HepG2 (cell line): Measurements from ENCODE around the gene MBD4. TPM values are rescaled to one million over a fixed set of nuclear protein-coding genes. Genes with fewer than 3 reads are reported as not detected.

Experiments
- ERF ChIP-seq: IDR thresholded peaks from 2 replicates; pipeline ENCODE4 v1.6.1; 2018; ENCODE audit warnings: missing biosample characterization, missing genetic modification reagents
- HOXA3 ChIP-seq: sonication (generic); formaldehyde crosslinking; IDR thresholded peaks from 2 replicates; pipeline ENCODE4 v1.5.0; 2020; ENCODE audit warnings: missing genetic modification reagents
- KMT2B ChIP-seq: IDR thresholded peaks from 2 replicates; pipeline ENCODE4 v1.6.1; 2016; ENCODE audit warnings: missing genetic modification reagents, missing compliant biosample characterization
- MZF1 ChIP-seq: sonication (generic); formaldehyde crosslinking; IDR thresholded peaks from 2 replicates; pipeline ENCODE4 v1.8.1; 2023; ENCODE audit warnings: mild to moderate bottlenecking, missing genetic modification reagents, borderline replicate concordance
- POGZ ChIP-seq: sonication (generic); formaldehyde crosslinking; IDR thresholded peaks from 2 replicates; pipeline ENCODE4 v1.4.0; 2020; ENCODE audit warnings: mild to moderate bottlenecking, missing genetic modification reagents
- RNF219 ChIP-seq: sonication (generic); formaldehyde crosslinking; IDR thresholded peaks from 2 replicates; pipeline ENCODE4 v1.5.0; 2020; ENCODE audit warnings: mild to moderate bottlenecking, missing genetic modification reagents
- SMAD3 ChIP-seq: sonication (generic); formaldehyde crosslinking; IDR thresholded peaks from 2 replicates; pipeline ENCODE4 v1.4.0; 2020; ENCODE audit warnings: missing genetic modification reagents
- ZFYVE20 ChIP-seq: sonication (generic); formaldehyde crosslinking; IDR thresholded peaks from 2 replicates; pipeline ENCODE4 v1.8.0; 2023; ENCODE audit warnings: low read depth, mild to moderate bottlenecking, moderate library complexity, missing genetic modification reagents, borderline replicate concordance
- ZMYM2 ChIP-seq: sonication (generic); formaldehyde crosslinking; IDR thresholded peaks from 2 replicates; pipeline ENCODE4 v1.8.0; 2022; ENCODE audit warnings: mild to moderate bottlenecking, missing genetic modification reagents
- ZNF33B ChIP-seq: sonication (generic); formaldehyde crosslinking; IDR thresholded peaks from 2 replicates; pipeline ENCODE4 v1.5.1; 2020; ENCODE audit warnings: mild to moderate bottlenecking, missing genetic modification reagents
- ZNF431 ChIP-seq: sonication (generic); formaldehyde crosslinking; IDR thresholded peaks from 2 replicates; pipeline ENCODE4 v1.9.0; 2022; ENCODE audit warnings: missing genetic modification reagents, low read depth, mild to moderate bottlenecking, borderline replicate concordance
- ZNF672 ChIP-seq: sonication (generic); formaldehyde crosslinking; IDR thresholded peaks from 2 replicates; pipeline ENCODE4 v1.8.1; 2022; ENCODE audit warnings: missing genetic modification reagents
- ZNF747 ChIP-seq: sonication (generic); formaldehyde crosslinking; IDR thresholded peaks from 2 replicates; pipeline ENCODE4 v1.8.1; 2023; ENCODE audit warnings: missing genetic modification reagents, mild to moderate bottlenecking, borderline replicate concordance
- polyA plus RNA-seq, 8 experiments: library from polyadenylated mRNA; depleted of rRNA in 3 of 8; stranded (reverse) in 7 of 8; unstranded in 1 of 8; fragments of >200 nt; fragmentation: Illumina TruSeq in 4 of 8; extraction: Trizol in 4 of 8; gene quantifications; 2 replicates each; pipeline versions ENCODE4 v1.2.1 to v1.2.3, GENCODE V29; 2011 to 2016; ENCODE audit warnings: low read depth in 4 of 8, missing spikeins in 1 of 8, mixed read lengths in 1 of 8; ENCODE audit not compliant: insufficient read depth in 1 of 8
- total RNA-seq, 5 experiments: library from RNA; depleted of rRNA; stranded (reverse); fragments of >200 nt; fragmentation: Illumina TruSeq; extraction: Trizol; gene quantifications; 2 replicates each; pipeline ENCODE4 v1.2.3, GENCODE V29; 2016; ENCODE audit warnings: low read depth in 1 of 5
- TF ChIP-seq, protein P1 (sequence below), 2 experiments: fragments of 450-650 bp in 1 of 2; sonication (generic) in 1 of 2; formaldehyde crosslinking in 1 of 2; IDR thresholded peaks; 2 replicates each; pipeline versions ENCODE4 v1.6.1 to v1.8.0; 2016 to 2022; ENCODE audit warnings: antibody characterized with exemption in 1 of 2, mild to moderate bottlenecking in 1 of 2, missing genetic modification reagents in 1 of 2
- TF ChIP-seq, protein P2 (sequence below): sonication (generic); formaldehyde crosslinking; IDR thresholded peaks from 2 replicates; pipeline ENCODE4 v1.9.0; 2021; ENCODE audit warnings: missing genetic modification reagents, borderline replicate concordance

Gene MBD4
- total and polyA plus RNA-seq, 2 of the 13 experiments (the other 11 are each of a cell fraction or from before 2014, with no cell fraction given), result 14.9 to 25.3 TPM

DNA sequence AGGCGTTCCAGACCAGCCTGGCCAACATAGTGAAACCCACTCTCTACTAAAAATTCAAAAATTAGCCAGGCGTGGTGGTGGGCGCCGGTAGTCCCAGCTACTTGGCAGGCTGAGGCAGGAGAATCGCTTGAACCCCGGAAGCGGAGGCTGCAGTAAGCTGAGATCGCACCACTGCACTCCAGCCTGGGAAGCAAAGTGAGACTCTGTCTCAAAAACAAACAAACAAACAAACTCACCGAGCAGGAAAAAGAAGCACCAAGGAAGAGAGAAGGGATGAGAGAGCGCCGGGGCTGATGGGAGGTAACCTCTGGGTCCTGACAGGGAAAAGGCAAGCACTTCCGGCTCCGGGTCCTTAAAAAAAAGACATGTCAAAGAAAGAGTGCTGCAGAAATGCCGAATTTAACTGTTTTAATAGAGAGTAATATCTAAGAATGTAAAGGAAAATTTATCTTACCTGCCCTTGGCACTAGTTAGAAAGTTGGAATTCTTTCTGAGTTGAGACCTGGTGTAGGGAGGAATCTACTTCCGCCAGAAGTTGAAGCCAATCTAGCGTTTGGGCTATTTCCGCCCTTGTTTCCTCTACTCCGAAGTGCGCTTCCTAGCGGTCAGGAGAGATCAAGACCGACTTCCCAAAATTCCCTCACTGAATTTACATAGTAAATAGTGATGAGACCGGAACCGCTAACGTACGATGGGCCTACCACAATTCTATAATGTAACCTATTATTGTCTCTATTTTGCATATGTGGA is 40.4 kb downstream of the MBD4 start (continued):
- TF ChIP-seq, protein P1, sequence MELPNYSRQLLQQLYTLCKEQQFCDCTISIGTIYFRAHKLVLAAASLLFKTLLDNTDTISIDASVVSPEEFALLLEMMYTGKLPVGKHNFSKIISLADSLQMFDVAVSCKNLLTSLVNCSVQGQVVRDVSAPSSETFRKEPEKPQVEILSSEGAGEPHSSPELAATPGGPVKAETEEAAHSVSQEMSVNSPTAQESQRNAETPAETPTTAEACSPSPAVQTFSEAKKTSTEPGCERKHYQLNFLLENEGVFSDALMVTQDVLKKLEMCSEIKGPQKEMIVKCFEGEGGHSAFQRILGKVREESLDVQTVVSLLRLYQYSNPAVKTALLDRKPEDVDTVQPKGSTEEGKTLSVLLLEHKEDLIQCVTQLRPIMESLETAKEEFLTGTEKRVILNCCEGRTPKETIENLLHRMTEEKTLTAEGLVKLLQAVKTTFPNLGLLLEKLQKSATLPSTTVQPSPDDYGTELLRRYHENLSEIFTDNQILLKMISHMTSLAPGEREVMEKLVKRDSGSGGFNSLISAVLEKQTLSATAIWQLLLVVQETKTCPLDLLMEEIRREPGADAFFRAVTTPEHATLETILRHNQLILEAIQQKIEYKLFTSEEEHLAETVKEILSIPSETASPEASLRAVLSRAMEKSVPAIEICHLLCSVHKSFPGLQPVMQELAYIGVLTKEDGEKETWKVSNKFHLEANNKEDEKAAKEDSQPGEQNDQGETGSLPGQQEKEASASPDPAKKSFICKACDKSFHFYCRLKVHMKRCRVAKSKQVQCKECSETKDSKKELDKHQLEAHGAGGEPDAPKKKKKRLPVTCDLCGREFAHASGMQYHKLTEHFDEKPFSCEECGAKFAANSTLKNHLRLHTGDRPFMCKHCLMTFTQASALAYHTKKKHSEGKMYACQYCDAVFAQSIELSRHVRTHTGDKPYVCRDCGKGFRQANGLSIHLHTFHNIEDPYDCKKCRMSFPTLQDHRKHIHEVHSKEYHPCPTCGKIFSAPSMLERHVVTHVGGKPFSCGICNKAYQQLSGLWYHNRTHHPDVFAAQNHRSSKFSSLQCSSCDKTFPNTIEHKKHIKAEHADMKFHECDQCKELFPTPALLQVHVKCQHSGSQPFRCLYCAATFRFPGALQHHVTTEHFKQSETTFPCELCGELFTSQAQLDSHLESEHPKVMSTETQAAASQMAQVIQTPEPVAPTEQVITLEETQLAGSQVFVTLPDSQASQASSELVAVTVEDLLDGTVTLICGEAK (IDR thresholded peaks at IDR 0.05), result peak; percentile 77
- TF ChIP-seq, protein P1 (CRISPR knock-in tag; IDR thresholded peaks at IDR 0.05), result no peak
- TF ChIP-seq KMT2B (CRISPR knock-in tag), result peak; percentile 70
- no peak; the same call in 1 of the 2 replicates for TF ChIP-seq HOXA3 (CRISPR knock-in tag)
- 0 out of 2 replicates have a peak, but pooled peaks have one; percentile 30 for TF ChIP-seq ZNF747 (CRISPR knock-in tag)
- no peak for TF ChIP-seq ZMYM2 (CRISPR knock-in tag)
- TF ChIP-seq ZNF33B (CRISPR knock-in tag), result no peak
- no peak for TF ChIP-seq MZF1
- TF ChIP-seq, protein P2, sequence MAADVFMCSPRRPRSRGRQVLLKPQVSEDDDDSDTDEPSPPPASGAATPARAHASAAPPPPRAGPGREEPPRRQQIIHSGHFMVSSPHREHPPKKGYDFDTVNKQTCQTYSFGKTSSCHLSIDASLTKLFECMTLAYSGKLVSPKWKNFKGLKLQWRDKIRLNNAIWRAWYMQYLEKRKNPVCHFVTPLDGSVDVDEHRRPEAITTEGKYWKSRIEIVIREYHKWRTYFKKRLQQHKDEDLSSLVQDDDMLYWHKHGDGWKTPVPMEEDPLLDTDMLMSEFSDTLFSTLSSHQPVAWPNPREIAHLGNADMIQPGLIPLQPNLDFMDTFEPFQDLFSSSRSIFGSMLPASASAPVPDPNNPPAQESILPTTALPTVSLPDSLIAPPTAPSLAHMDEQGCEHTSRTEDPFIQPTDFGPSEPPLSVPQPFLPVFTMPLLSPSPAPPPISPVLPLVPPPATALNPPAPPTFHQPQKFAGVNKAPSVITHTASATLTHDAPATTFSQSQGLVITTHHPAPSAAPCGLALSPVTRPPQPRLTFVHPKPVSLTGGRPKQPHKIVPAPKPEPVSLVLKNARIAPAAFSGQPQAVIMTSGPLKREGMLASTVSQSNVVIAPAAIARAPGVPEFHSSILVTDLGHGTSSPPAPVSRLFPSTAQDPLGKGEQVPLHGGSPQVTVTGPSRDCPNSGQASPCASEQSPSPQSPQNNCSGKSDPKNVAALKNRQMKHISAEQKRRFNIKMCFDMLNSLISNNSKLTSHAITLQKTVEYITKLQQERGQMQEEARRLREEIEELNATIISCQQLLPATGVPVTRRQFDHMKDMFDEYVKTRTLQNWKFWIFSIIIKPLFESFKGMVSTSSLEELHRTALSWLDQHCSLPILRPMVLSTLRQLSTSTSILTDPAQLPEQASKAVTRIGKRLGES (CRISPR knock-in tag), result no peak
- TF ChIP-seq ZFYVE20 (CRISPR knock-in tag), result no peak
- TF ChIP-seq POGZ (CRISPR knock-in tag), result no peak
- TF ChIP-seq ZNF431 (CRISPR knock-in tag), result no peak
- TF ChIP-seq RNF219 (CRISPR knock-in tag), result no peak
- TF ChIP-seq ERF (CRISPR knock-in tag), result peak; percentile 52
- TF ChIP-seq SMAD3 (CRISPR knock-in tag), result peak; percentile 72; the same call in 1 of the 2 replicates
- TF ChIP-seq ZNF672 (CRISPR knock-in tag), result no peak
